ENCODE measurements around the gene DNALI1.
A peak's percentile ranks its signal among the peaks of the same experiment; 100 is the strongest.
"Not testable (repeated sequence)": the region's sequence is repeated elsewhere in the genome, so short reads cannot be mapped to it uniquely, and the experiment has no call there.

Gene DNALI1

DNA sequence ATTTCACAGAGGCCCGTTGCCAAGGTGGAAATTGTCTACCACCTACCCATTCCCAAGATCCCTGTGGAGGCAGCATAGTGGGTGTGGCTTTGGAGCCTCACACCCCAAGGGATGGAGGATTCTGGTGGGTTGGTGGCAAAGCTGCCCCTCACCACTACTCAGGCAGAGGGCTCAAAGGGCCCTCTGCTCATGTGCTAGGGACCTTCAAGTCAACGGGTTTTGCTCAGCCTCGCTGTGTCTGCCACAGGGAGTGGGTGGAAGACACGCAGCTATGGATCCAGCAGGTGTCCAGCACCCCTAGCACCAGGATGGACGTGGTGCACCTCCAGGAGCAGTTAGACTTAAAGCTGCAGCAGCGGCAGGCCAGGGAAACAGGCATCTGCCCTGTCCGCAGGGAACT lies 2.3 kb downstream of the DNALI1 start:
- no peak overlapping the region for H3K4me3 ChIP-seq (ENCODE audit: low read depth, low read length)
- TF ChIP-seq, protein P1, sequence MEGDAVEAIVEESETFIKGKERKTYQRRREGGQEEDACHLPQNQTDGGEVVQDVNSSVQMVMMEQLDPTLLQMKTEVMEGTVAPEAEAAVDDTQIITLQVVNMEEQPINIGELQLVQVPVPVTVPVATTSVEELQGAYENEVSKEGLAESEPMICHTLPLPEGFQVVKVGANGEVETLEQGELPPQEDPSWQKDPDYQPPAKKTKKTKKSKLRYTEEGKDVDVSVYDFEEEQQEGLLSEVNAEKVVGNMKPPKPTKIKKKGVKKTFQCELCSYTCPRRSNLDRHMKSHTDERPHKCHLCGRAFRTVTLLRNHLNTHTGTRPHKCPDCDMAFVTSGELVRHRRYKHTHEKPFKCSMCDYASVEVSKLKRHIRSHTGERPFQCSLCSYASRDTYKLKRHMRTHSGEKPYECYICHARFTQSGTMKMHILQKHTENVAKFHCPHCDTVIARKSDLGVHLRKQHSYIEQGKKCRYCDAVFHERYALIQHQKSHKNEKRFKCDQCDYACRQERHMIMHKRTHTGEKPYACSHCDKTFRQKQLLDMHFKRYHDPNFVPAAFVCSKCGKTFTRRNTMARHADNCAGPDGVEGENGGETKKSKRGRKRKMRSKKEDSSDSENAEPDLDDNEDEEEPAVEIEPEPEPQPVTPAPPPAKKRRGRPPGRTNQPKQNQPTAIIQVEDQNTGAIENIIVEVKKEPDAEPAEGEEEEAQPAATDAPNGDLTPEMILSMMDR (IDR thresholded peaks at IDR 0.05; ENCODE audit: low read depth, low read length, missing control alignments) = no peak
- no peak for DNase-seq (ENCODE audit: low read depth)
- in situ Hi-C loops (cut with HindIII; ENCODE audit: low sequenced_read_pairs) = loop anchor here (10.0 kb wide), 1 partner anchor 64 kb away; no protein-coding TSS in a partner anchor

DNA sequence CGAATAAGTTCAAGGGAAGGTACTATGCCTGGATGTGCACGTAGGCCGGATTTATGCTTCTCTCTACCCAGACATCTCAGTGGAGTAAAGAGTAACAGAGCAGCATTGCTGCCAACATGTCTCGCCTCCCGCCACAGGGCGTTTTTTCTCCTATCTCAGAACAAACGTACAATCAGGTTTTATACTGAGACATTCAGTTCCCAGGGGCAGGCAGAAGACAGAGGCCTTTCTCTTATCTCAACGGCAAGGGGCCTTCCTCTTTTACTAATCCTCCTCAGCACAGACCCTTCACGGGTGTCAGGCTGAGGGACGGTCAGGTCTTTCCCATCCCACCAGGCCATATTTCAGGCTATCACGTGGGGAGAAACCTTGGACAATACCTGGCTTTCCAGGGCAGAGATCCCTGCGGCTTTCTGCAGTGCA lies 3.2 kb downstream of the DNALI1 start:
- DNase-seq (ENCODE audit: low read depth); H3K4me3 ChIP-seq (ENCODE audit: low read depth, low read length): not testable (repeated sequence)
- in situ Hi-C loops (cut with HindIII; ENCODE audit: low sequenced_read_pairs) = loop anchor here (10.0 kb wide), 1 partner anchor 65 kb away; no protein-coding TSS in a partner anchor

DNA sequence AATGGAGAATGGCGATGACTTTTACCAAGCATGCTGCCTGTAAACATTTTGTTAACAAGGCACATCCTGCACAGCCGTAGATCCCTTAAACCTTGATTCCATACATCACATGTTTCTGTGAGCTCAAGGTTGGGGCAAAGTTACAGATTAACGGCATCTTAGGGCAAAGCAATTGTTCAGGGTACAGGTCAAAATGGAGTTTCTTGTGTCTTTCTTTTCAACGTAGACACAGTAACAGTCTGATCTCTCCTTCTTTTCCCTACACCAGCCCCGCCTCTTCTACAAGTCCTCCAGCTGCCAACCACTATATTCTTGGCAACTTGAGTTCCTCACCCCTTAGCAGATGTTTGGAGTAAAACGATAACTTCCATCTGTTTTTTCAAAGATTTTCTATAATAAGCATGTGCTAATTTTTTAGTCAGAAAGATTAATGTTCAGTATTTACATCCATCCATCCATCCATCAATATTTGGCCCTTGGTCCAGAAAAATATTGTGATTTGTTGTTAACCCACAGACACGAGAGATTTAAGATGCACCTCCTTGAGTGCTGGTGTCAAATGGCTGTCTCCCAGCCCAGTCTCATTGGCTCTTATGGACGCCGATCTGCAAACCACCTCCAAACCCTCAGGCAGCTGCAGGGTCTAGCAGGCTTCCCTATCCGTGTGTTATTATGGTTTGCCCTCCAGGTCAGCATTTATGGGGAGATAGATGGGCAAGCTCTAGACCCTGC lies 3.8 kb downstream of the DNALI1 start:
- no peak overlapping the region for H3K4me3 ChIP-seq (ENCODE audit: low read depth, low read length)
- TF ChIP-seq, protein P1 (IDR thresholded peaks at IDR 0.05; ENCODE audit: low read depth, low read length, missing control alignments) = no peak
- in situ Hi-C loops (cut with HindIII; ENCODE audit: low sequenced_read_pairs) = no loop called here
- DNase-seq (ENCODE audit: low read depth) = no peak

DNA sequence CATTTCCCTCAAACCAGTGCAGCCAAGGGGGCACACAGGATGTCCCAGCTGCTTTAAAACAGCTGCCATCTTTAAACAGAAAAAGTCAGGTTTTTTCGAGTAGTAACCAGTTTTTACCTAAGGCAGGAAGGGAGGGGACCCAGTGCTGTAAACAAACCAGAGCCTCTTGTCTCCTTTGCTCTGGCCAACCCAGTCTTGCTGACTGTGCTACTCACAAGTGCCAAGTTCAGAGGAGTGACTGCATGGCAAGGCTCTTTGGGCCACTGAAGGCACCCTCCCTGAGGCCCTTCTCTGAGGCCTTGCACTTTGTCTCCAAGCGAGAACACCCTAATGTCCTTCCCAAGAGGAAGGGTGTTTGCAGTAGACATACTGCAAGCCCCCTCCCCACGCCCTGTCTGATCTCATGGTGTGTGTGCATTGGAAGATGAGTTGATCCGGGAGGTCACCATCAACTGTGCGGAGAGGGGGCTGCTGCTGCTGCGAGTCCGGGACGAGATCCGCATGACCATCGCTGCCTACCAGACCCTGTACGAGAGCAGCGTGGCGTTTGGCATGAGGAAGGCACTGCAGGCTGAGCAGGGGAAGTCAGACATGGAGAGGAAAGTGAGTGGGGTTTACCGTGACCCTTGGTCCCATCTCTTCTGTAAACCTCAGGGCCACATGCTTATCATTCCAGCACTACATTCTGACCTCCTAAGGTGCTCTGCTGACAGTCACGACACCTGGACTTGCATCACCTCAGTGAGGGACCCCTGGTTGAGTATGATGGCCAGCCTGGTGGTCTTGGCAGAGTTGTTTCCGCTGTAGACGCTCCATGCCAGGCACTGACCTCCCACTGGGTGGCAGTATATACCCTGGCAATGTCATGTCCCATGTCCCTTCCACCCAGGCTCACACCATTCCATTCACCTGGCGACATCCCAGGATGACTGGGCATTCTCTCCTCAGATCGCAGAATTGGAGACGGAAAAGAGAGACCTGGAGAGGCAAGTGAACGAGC lies 4.7 kb downstream of the DNALI1 start:
- in situ Hi-C loops (cut with HindIII; ENCODE audit: low sequenced_read_pairs) = no loop called here
- H3K4me3 ChIP-seq (ENCODE audit: low read depth, low read length) = no peak overlapping the region
- TF ChIP-seq, protein P1 (IDR thresholded peaks at IDR 0.05; ENCODE audit: low read depth, low read length, missing control alignments) = peak; percentile 37
- no peak for DNase-seq (ENCODE audit: low read depth)

DNA sequence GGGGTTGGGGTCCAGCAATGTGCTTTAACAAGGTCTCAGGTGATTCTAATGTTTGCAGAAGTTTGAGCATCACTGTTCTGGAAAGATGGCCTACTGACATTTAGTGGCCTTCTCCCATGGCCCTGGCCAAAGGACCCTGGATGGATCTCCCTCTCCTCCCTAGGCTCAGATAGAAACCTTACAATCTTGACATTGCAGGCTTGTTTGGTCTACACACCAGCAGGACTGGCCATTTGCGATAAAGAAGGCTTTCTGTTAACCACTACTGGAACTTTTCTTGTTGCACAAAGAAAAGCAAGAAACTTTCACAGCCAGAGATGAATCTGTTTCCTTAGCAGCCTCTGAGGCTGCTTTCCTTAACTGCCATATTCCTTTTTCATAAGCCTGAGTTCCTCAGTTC lies 6.2 kb downstream of the DNALI1 start:
- no peak for DNase-seq (ENCODE audit: low read depth)
- TF ChIP-seq, protein P1 (IDR thresholded peaks at IDR 0.05; ENCODE audit: low read depth, low read length, missing control alignments) = no peak
- no peak overlapping the region for H3K4me3 ChIP-seq (ENCODE audit: low read depth, low read length)
- in situ Hi-C loops (cut with HindIII; ENCODE audit: low sequenced_read_pairs) = no loop called here

DNA sequence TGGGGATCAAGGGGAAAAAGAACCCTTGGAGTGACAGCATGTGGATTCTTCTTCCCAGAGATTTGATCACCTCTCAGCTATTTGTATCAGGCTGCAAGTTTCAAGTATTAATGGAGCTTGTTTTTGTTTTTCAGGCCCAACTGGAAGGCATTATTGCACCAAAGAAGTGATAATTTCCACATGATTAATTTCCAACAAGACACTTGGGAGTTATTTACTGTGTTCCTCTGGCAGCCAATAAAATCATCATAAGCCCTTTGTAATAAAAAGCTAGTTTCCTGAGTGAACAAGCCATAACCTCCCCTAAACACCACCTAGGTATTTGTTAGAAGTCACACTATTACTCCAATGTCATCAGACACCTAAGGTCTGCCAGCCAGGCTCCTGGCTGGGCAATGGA lies 8.2 kb downstream of the DNALI1 start:
- H3K4me3 ChIP-seq (ENCODE audit: low read depth, low read length) = no peak overlapping the region
- in situ Hi-C loops (cut with HindIII; ENCODE audit: low sequenced_read_pairs) = no loop called here
- DNase-seq (ENCODE audit: low read depth) = no peak
- TF ChIP-seq, protein P1 (IDR thresholded peaks at IDR 0.05; ENCODE audit: low read depth, low read length, missing control alignments) = no peak

All from astrocyte of the cerebellum (primary cell).